ENCODE data around the gene NUDT4B.
"Not testable (repeated sequence)": the region's sequence is repeated elsewhere in the genome, so short reads cannot be mapped to it uniquely, and the experiment has no call there.

- not testable (repeated sequence) for TF ChIP-seq CTCF (IDR thresholded peaks at IDR 0.05; ENCODE audit: insufficient read depth, low read length, poor library complexity, severe bottlenecking); EZH2phosphoT487 (conservative IDR thresholded peaks at IDR 0.05; ENCODE audit: low read length)
Observed at GRCh38 chr1:148768541-148768940, 20.0 kb downstream of the NUDT4B start.
